Measurements from ENCODE around the gene UBE2QL1.

GRCh38 chr5:6427694-6428093 is 21.0 kb upstream of the UBE2QL1 start:
- TF ChIP-seq, protein P1, sequence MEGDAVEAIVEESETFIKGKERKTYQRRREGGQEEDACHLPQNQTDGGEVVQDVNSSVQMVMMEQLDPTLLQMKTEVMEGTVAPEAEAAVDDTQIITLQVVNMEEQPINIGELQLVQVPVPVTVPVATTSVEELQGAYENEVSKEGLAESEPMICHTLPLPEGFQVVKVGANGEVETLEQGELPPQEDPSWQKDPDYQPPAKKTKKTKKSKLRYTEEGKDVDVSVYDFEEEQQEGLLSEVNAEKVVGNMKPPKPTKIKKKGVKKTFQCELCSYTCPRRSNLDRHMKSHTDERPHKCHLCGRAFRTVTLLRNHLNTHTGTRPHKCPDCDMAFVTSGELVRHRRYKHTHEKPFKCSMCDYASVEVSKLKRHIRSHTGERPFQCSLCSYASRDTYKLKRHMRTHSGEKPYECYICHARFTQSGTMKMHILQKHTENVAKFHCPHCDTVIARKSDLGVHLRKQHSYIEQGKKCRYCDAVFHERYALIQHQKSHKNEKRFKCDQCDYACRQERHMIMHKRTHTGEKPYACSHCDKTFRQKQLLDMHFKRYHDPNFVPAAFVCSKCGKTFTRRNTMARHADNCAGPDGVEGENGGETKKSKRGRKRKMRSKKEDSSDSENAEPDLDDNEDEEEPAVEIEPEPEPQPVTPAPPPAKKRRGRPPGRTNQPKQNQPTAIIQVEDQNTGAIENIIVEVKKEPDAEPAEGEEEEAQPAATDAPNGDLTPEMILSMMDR (conservative IDR thresholded peaks at IDR 0.05; ENCODE audit: low read length), result no peak
- no peak for TF ChIP-seq EZH2phosphoT487 (IDR thresholded peaks at IDR 0.05; ENCODE audit: borderline replicate concordance, low read depth, low read length)
